HCT116 (cell line): ENCODE measurements around the gene CLSTN3. TPM values are rescaled to one million over a fixed set of nuclear protein-coding genes. Genes with fewer than 3 reads are reported as not detected.

Experiments
- ATAC-seq: fragments of 200-7000 bp; cut with Tn5 transposase; 2 replicates; pipeline ENCODE4 v1.9.1; 2020; ENCODE audit warnings: mild to moderate bottlenecking, moderate library complexity
- BruUV-seq: library from RNA; stranded (reverse); fragments of 400-500 nt; replicated peaks from 2 replicates; lab custom pipeline; 2021; lab: Mats Ljungman, UMichigan
- CTCF ChIA-PET: fragments of 300-600 bp; sonication (Branson Sonifier 250); formaldehyde crosslinking; loops from one replicate; lab custom pipeline; 2021; ENCODE audit warnings: antibody characterized with exemption; lab: Charles Lee
- POLR2A ChIA-PET: fragments of 300-600, 350-600 bp; sonication (Branson Sonifier 250); formaldehyde crosslinking; loops from one replicate; lab custom pipeline; 2021; ENCODE audit warnings: antibody characterized with exemption; lab: Charles Lee
- RAD21 ChIA-PET, 2 experiments: fragments of 300-600 bp; sonication (Branson Sonifier 250); formaldehyde crosslinking; loops; one replicate each; lab custom pipeline; 2023; ENCODE audit warnings: low total read pairs in 2 of 2; ENCODE audit not compliant: uncharacterized antibody in 2 of 2, unreplicated experiment in 2 of 2, low non-redundant PET in 1 of 2; lab: Charles Lee
- DNase-seq: peaks from one replicate; pipeline ENCODE4 v3.0.0-alpha.2; 2010; ENCODE audit warnings: low read depth, low spot score
- H2AFZ ChIP-seq: fragments of 200-600 bp; shearing (Covaris generic), sonication (generic); 2 replicates; pipeline ENCODE4 v1.6.1; 2017; ENCODE audit warnings: low read depth, mixed run types, mixed read lengths, antibody characterized with exemption, low read length; ENCODE audit not compliant: poor library complexity, severe bottlenecking
- H3K27ac ChIP-seq: 2 replicates; pipeline ENCODE4 v1.5.1; 2012; ENCODE audit warnings: low read depth, low read length
- H3K27me3 ChIP-seq: fragments of 200-600 bp; sonication (generic); 2 replicates; pipeline ENCODE4 v1.6.1; 2016; ENCODE audit warnings: mixed run types, low read length, mixed read lengths; ENCODE audit not compliant: insufficient read depth
- H3K36me3 ChIP-seq, 2 experiments: fragments of 200-500 bp in 1 of 2; fragments of 200-600 bp in 1 of 2; sonication (Bioruptor generic) in 1 of 2; sonication (generic) in 1 of 2; 2 replicates each; pipeline versions ENCODE4 v1.5.1 to v1.6.1; 2014 to 2016; ENCODE audit warnings: low read length in 2 of 2, inconsistent platforms in 1 of 2, mixed read lengths in 1 of 2, mixed run types in 1 of 2; ENCODE audit not compliant: insufficient read depth in 2 of 2, control insufficient read depth in 1 of 2
- H3K4me1 ChIP-seq, 2 experiments: fragments of 200-600 bp in 1 of 2; sonication (generic) in 1 of 2; 2 replicates each; pipeline versions ENCODE4 v1.5.1 to v1.6.1; 2012 to 2017; ENCODE audit warnings: low read length in 2 of 2, inconsistent platforms in 1 of 2, mild to moderate bottlenecking in 1 of 2, mixed read lengths in 1 of 2, mixed run types in 1 of 2, moderate library complexity in 1 of 2; ENCODE audit not compliant: insufficient read depth in 2 of 2, control insufficient read depth in 1 of 2
- H3K4me2 ChIP-seq: fragments of 200-600 bp; sonication (generic); 2 replicates; pipeline ENCODE4 v1.6.1; 2017; ENCODE audit warnings: mixed run types, low read length, mixed read lengths
- H3K4me3 ChIP-seq, 2 experiments: fragments of 200-600 bp in 1 of 2; sonication (generic) in 1 of 2; replicated peaks in 1 of 2; 2 replicates each; pipeline ENCODE4 v1.5.1; 2011 to 2016; ENCODE audit warnings: low read length in 2 of 2, control low read depth in 1 of 2, low read depth in 1 of 2, mild to moderate bottlenecking in 1 of 2, mixed read lengths in 1 of 2, mixed run types in 1 of 2
- H3K79me2 ChIP-seq: fragments of 200-600 bp; sonication (generic); 2 replicates; pipeline ENCODE4 v1.6.1; 2017; ENCODE audit warnings: mild to moderate bottlenecking, mixed run types, low read length, moderate library complexity, mixed read lengths; ENCODE audit not compliant: insufficient read depth
- H3K9ac ChIP-seq: fragments of 200-600 bp; sonication (generic); 2 replicates; pipeline ENCODE4 v1.6.1; 2016; ENCODE audit warnings: low read length, mixed read lengths
- H3K9me2 ChIP-seq: fragments of 200-600 bp; sonication (generic), shearing (Covaris generic); 2 replicates; pipeline ENCODE4 v1.6.1; 2017; ENCODE audit warnings: mixed run types, mild to moderate bottlenecking, moderate library complexity; ENCODE audit not compliant: insufficient read depth
- H3K9me3 ChIP-seq, 2 experiments: fragments of 200-500 bp in 1 of 2; fragments of 200-600 bp in 1 of 2; sonication (Bioruptor generic) in 1 of 2; sonication (generic) in 1 of 2; 2 replicates each; pipeline ENCODE4 v1.6.1; 2014 to 2017; ENCODE audit warnings: low read length in 2 of 2, mixed read lengths in 2 of 2, inconsistent platforms in 1 of 2, low read depth in 1 of 2, mild to moderate bottlenecking in 1 of 2, mixed run types in 1 of 2, moderate library complexity in 1 of 2; ENCODE audit not compliant: control insufficient read depth in 1 of 2, insufficient read depth in 1 of 2
- H4K20me1 ChIP-seq: fragments of 200-600 bp; sonication (generic), shearing (Covaris generic); 2 replicates; pipeline ENCODE4 v1.6.1; 2017; ENCODE audit warnings: mixed run types, mild to moderate bottlenecking, moderate library complexity; ENCODE audit not compliant: insufficient read depth
- ELF1 ChIP-seq: IDR thresholded peaks from 2 replicates; pipeline ENCODE4 v1.6.1; 2012; ENCODE audit warnings: low read depth, borderline replicate concordance
- EZH2phosphoT487 ChIP-seq: fragments of 200-600 bp; IDR thresholded peaks from 2 replicates; pipeline ENCODE4 v1.6.1; 2018; ENCODE audit warnings: antibody characterized with exemption, borderline replicate concordance
- POLR2A ChIP-seq: IDR thresholded peaks from 2 replicates; pipeline ENCODE4 v1.7.0; 2011; ENCODE audit warnings: borderline replicate concordance; ENCODE audit not compliant: insufficient read depth, insufficient read length; ENCODE audit errors: extremely low read depth
- POLR2AphosphoS5 ChIP-seq: IDR thresholded peaks from 2 replicates; pipeline ENCODE4 v1.6.1; 2011; ENCODE audit warnings: mild to moderate bottlenecking, low read depth, low read length, moderate library complexity
- ZFX ChIP-seq: fragments of 450-650 bp; IDR thresholded peaks from 2 replicates; pipeline ENCODE4 v1.6.1; 2017
- ZNF274 ChIP-seq: fragments of 200-500 bp; sonication (Bioruptor generic); IDR thresholded peaks from 2 replicates; pipeline ENCODE4 v1.6.1; 2014; ENCODE audit warnings: mild to moderate bottlenecking, low read depth, low read length, inconsistent platforms
- intact Hi-C: fragments of 100-400 bp; cut with micrococcal nuclease; formaldehyde crosslinking; loops from 2 replicates; pipeline ENCODE4 v1.10.0; 2022
- total RNA-seq: library from RNA; stranded (reverse); gene quantifications from one replicate; pipeline ENCODE4 v1.2.1, GENCODE V29; 2021; ENCODE audit not compliant: unreplicated experiment
- TF ChIP-seq, protein P1 (sequence below), 3 experiments: fragments of 200-600 bp in 1 of 3; sonication (generic) in 1 of 3; IDR thresholded peaks in 2 of 3; conservative IDR thresholded peaks in 1 of 3; 2 replicates each; pipeline ENCODE4 v1.5.1; 2012 to 2017; ENCODE audit warnings: low read depth in 2 of 3, low read length in 2 of 3, antibody characterized with exemption in 1 of 3, borderline replicate concordance in 1 of 3, control low read depth in 1 of 3, mild to moderate bottlenecking in 1 of 3, mixed read lengths in 1 of 3, mixed run types in 1 of 3, moderate library complexity in 1 of 3; ENCODE audit not compliant: insufficient read depth in 1 of 3
- TF ChIP-seq, protein P2 (sequence below): IDR thresholded peaks from 2 replicates; pipeline ENCODE4 v1.6.1; 2012

Gene CLSTN3
- total RNA-seq, 1 experiment from 2014 or later, result 23.0 TPM

DNA sequence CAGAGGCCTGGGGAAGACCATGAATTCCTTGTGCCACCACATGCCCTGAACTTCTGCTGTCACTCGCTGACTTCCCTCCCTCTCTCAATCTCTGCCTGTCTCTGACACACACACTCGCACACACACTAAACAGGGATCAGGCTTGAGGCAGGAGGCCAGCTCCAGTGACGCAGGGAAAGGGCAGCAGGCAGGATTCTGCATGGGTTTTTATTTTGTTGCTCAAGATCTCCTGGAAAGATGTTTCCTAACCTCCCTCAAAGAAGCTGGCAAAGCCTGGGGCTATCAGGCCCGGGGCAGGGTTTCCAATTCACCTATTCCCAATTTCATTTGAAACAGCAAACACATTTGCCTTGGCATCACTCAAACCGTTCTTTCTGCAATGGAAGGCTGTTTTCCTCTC lies 31.6 kb downstream of the CLSTN3 start:
- H4K20me1 ChIP-seq, result no peaks in the 10 kb centered on the region
- TF ChIP-seq POLR2AphosphoS5 (no peak), EZH2phosphoT487 (no peak), POLR2A (no peak), ZNF274 (no peak), ZFX (no peak), ELF1 (no peak)
- TF ChIP-seq, protein P1, sequence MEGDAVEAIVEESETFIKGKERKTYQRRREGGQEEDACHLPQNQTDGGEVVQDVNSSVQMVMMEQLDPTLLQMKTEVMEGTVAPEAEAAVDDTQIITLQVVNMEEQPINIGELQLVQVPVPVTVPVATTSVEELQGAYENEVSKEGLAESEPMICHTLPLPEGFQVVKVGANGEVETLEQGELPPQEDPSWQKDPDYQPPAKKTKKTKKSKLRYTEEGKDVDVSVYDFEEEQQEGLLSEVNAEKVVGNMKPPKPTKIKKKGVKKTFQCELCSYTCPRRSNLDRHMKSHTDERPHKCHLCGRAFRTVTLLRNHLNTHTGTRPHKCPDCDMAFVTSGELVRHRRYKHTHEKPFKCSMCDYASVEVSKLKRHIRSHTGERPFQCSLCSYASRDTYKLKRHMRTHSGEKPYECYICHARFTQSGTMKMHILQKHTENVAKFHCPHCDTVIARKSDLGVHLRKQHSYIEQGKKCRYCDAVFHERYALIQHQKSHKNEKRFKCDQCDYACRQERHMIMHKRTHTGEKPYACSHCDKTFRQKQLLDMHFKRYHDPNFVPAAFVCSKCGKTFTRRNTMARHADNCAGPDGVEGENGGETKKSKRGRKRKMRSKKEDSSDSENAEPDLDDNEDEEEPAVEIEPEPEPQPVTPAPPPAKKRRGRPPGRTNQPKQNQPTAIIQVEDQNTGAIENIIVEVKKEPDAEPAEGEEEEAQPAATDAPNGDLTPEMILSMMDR (IDR thresholded peaks at IDR 0.05 in 2 of 3, conservative IDR thresholded peaks at IDR 0.05 in 1 of 3; ENCODE audit: borderline replicate concordance in 1 of 3, insufficient read depth in 1 of 3, low read depth in 2 of 3, low read length in 2 of 3), result no peak
- TF ChIP-seq, protein P2, sequence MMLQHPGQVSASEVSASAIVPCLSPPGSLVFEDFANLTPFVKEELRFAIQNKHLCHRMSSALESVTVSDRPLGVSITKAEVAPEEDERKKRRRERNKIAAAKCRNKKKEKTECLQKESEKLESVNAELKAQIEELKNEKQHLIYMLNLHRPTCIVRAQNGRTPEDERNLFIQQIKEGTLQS, result no peak
- BruUV-seq, result no TSS peak
- no peaks in the 10 kb centered on the region for H3K9me2 ChIP-seq
- H3K79me2 ChIP-seq, result no peaks in the 10 kb centered on the region
- peaks cover 0 to 4% of the 10 kb centered on the region in 2 experiments; a peak in 2 of 4 replicates for H3K9me3 ChIP-seq
- CTCF ChIA-PET, result interaction anchor here (2.1 kb wide), 1 partner anchor 27 kb away, joined by 9 read pairs; the partner anchor contains the start of gene PEX5
- ATAC-seq (no peak), DNase-seq (no peak)
- no peak overlapping the region for H3K27ac ChIP-seq
- H3K9ac ChIP-seq, result no peak overlapping the region
- H3K36me3 ChIP-seq, result no peaks in the 10 kb centered on the region
- no peak overlapping the region for H3K4me3 ChIP-seq
- H3K27me3 ChIP-seq, result no peaks in the 10 kb centered on the region
- RAD21 ChIA-PET, result no interaction called here
- POLR2A ChIA-PET, result no interaction called here
- H3K4me1 ChIP-seq, result peaks cover 8 to 15% of the 10 kb centered on the region in 2 experiments
- H2AFZ ChIP-seq, result no peak overlapping the region
- H3K4me2 ChIP-seq, result no peak overlapping the region
- intact Hi-C loops, result no loop called here
